Activated gamma-delta T cell (primary cell): ENCODE results near the gene KCNK16.

Experiments used
- DNase-seq: peaks from one replicate; lab custom pipeline; 2025; lab: John Stamatoyannopoulos, UW

Gene KCNK16

GRCh38 chr6:39276379-39276995 is 46.0 kb downstream of the KCNK16 start:
- no peak for DNase-seq

DNA sequence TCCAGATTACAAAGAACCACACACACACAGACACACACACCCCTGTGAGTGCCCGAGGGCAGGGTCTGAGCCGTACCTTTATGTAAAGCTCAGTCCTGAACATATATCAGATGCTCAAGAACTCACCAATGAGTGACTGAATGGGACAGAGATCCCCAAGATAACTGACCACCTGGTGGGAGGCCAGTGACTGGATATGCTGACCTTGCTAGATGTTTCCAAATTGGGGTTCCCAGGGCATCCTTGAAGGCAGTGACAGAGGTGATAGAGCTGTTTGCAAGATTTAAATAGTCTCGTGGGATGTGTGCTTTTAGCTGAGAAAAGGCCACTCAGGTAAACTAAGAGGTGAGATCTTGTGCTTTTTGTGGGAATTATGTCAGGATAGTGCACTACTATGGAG is 47.6 kb downstream of the KCNK16 start:
- no peak for DNase-seq

DNA sequence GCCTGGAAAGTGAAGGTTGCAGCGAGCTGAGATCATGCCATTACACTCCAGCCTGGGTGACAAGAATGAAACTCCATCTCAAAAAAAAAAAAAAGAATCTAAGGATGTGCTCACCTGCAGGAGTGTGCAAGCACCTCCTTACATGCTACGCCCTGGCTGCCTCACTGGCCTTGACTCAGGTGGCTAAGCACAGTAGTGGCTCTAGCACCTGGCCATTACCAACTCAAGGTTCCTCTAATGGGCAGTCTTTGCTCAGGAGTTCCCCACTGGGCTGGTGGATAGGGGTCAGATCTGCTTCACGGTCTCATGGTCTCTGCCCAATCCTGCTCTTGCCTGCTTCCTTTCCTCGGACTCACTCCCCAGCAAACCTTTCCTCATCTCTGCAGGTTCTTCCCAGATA is 48.0 kb downstream of the KCNK16 start:
- no peak for DNase-seq

DNA sequence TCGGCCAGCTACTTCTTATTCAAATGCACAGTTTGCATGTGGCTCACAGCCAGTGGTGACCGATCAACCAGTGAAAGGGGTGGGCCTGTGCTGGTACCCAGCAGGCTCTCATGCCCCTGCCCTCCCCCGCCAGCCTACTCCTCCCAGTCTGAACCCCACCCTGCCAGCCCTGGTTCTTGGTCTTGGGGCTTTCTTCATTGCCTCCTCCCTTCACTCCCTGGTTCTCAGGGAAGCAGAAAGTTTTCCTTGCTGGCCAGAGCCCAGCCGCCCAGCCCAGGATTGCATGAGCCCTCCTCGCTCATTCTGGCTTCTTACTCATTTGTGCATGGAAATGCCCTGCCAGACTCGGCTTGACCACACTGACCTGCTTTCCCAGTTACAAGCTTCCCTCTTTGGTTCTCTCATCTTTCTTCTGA is 49.1 kb downstream of the KCNK16 start:
- no peak for DNase-seq

DNA sequence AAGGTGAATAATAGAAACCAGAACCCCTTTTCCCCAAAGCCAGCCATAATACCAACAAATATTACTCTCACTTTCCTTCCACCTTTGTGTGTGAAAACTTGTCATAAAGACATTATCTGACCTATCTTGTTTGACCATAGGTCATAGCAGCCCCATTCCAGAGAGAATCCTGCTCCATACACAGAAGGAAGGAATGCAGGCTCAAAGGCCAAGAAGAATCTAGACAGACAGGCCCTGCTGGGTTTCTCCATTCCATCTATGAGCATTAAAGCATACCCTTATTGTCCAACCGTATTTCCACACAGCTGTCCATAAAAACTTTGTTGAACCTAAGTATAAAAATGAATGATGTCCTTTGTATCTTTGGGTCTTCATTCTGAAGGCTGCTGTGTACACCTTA is 52.5 kb downstream of the KCNK16 start:
- DNase-seq, result no peak

- DNase-seq, result no peak
These were observed 53.8 kb downstream of the KCNK16 start for GRCh38 chr6:39268721-39269120.

GRCh38 chr6:39268171-39268570 is 54.3 kb downstream of the KCNK16 start:
- no peak for DNase-seq

DNA sequence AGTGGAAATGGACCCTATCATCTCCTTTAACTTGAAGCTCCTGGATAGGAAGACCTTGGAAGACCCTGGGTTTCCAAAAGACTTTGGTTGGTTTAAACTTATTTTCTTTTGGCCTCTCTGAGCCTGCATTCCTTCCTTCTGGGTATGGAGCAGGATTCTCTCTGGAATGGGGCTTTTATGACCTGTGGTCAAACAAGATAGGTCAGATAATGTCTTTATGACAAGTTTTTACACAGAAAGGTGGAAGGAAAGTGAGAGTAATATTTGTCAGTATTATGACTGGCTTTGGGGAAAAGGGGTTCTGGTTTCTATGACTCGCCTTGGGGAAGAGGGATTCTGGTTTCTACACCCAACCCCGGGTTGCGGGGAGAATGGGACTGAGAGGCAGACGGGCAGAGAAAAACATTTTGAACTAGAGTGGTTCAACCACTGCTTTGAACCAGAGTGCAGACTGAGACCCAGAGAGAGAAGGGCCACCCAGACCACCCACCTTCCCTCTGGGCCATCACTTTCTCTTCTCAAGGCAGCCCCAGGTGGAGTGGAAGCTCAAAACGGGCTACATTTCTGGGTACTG is 55.6 kb downstream of the KCNK16 start:
- no peak for DNase-seq

DNA sequence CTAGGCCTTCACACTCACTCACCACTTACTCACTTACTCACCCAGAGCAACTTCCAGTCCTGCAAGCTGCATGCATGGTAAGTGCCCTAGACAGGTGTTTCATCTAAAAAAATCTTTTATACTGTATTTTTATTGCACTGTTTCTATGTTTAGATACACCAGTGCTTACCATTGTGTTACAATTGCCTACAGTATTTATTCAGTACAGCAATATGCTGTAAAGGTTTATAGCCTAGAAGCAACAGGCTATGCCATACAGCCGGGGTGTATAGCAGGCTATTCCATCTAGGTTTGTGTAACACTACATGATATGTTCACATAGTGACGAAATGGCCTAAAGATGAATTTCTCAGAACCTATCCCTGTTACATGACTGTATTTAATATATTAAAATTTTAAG is 56.1 kb downstream of the KCNK16 start:
- no peak for DNase-seq
